IMR-90 (cell line): ENCODE data around the gene OCIAD1. TPM values are rescaled to one million over a fixed set of nuclear protein-coding genes. Genes with fewer than 3 reads are reported as not detected.
A peak's percentile ranks its signal among the peaks of the same experiment; 100 is the strongest.

Source experiments
- ATAC-seq: fragments of 200-7000 bp; cut with Tn5 transposase; 2 replicates; pipeline ENCODE4 v1.9.1; 2020; ENCODE audit warnings: low read depth, mild to moderate bottlenecking, moderate library complexity
- BruUV-seq: library from RNA; stranded (reverse); fragments of 400-500 nt; replicated peaks from 2 replicates; lab custom pipeline; 2021; lab: Mats Ljungman, UMichigan
- CTCF ChIA-PET: fragments of 300-600 bp; formaldehyde crosslinking; extraction: SDS; loops from one replicate; lab custom pipeline; 2021; ENCODE audit warnings: antibody characterized with exemption; lab: Yijun Ruan, JAX
- POLR2A ChIA-PET: fragments of 300-600 bp; sonication (Branson Sonifier 250); formaldehyde crosslinking; loops from one replicate; lab custom pipeline; 2022; ENCODE audit warnings: antibody characterized with exemption; ENCODE audit not compliant: unreplicated experiment; lab: Charles Lee
- DNase-seq: peaks from one replicate; pipeline ENCODE4 v3.0.0; 2013
- H2AFZ ChIP-seq: replicated peaks from 2 replicates; pipeline ENCODE3; 2013; ENCODE audit warnings: low read length, mild to moderate bottlenecking; ENCODE audit not compliant: poor library complexity
- H2AK5ac ChIP-seq: 2 replicates; pipeline ENCODE4 v1.6.1; 2013; ENCODE audit warnings: low read depth, low read length, inconsistent platforms
- H2AK9ac ChIP-seq: replicated peaks from 2 replicates; pipeline ENCODE3; 2013; ENCODE audit warnings: mild to moderate bottlenecking, low read depth, low read length, moderate library complexity; ENCODE audit not compliant: poor library complexity
- H2BK120ac ChIP-seq: 2 replicates; pipeline ENCODE4 v1.6.1; 2013; ENCODE audit warnings: low read depth, low read length, inconsistent platforms
- H2BK15ac ChIP-seq: 3 replicates; pipeline ENCODE4 v1.6.1; 2013; ENCODE audit warnings: low read depth, low read length, inconsistent platforms
- H2BK20ac ChIP-seq: 2 replicates; pipeline ENCODE4 v1.6.1; 2013; ENCODE audit warnings: low read depth, mild to moderate bottlenecking, inconsistent platforms, low read length, moderate library complexity
- H2BK5ac ChIP-seq: 2 replicates; pipeline ENCODE4 v1.6.1; 2013; ENCODE audit warnings: mild to moderate bottlenecking, low read depth, low read length, inconsistent platforms; ENCODE audit not compliant: poor library complexity, severe bottlenecking
- H3K14ac ChIP-seq: replicated peaks from 2 replicates; pipeline ENCODE4 v1.6.1; 2013; ENCODE audit warnings: low read depth, low read length, inconsistent platforms
- H3K18ac ChIP-seq: 2 replicates; pipeline ENCODE4 v1.6.1; 2013; ENCODE audit warnings: low read depth, low read length, control low read depth
- H3K23ac ChIP-seq: 2 replicates; pipeline ENCODE4 v1.6.1; 2013; ENCODE audit warnings: low read depth, low read length, inconsistent platforms
- H3K27ac ChIP-seq: 2 replicates; pipeline ENCODE4 v1.5.1; 2013; ENCODE audit warnings: mild to moderate bottlenecking, control low read depth, low read length; ENCODE audit not compliant: insufficient read depth
- H3K27me3 ChIP-seq: 2 replicates; pipeline ENCODE4 v1.6.1; 2013; ENCODE audit warnings: low read length; ENCODE audit not compliant: control insufficient read depth, insufficient read depth
- H3K36me3 ChIP-seq: 2 replicates; pipeline ENCODE4 v1.6.1; 2013; ENCODE audit warnings: low read length, mixed read lengths; ENCODE audit not compliant: control insufficient read depth, insufficient read depth
- H3K4ac ChIP-seq: 2 replicates; pipeline ENCODE4 v1.6.1; 2013; ENCODE audit warnings: low read depth, low read length, inconsistent platforms
- H3K4me1 ChIP-seq: 2 replicates; pipeline ENCODE4 v1.6.1; 2013; ENCODE audit warnings: low read length, mixed read lengths; ENCODE audit not compliant: control insufficient read depth, insufficient read depth
- H3K4me2 ChIP-seq: 2 replicates; pipeline ENCODE4 v1.6.1; 2013; ENCODE audit warnings: low read depth, mild to moderate bottlenecking, control low read depth, low read length, moderate library complexity
- H3K4me3 ChIP-seq: 2 replicates; pipeline ENCODE4 v1.5.1; 2013; ENCODE audit warnings: low read depth, mild to moderate bottlenecking, control low read depth, low read length, moderate library complexity; ENCODE audit not compliant: insufficient read depth
- H3K56ac ChIP-seq: 2 replicates; pipeline ENCODE4 v1.6.1; 2013; ENCODE audit warnings: low read length, inconsistent platforms; ENCODE audit not compliant: insufficient read depth; ENCODE audit errors: extremely low read depth
- H3K79me1 ChIP-seq, 2 experiments: 2 replicates each; pipeline ENCODE4 v1.6.1; 2013; ENCODE audit warnings: low read length in 2 of 2, inconsistent platforms in 1 of 2, low read depth in 1 of 2
- H3K9ac ChIP-seq: 2 replicates; pipeline ENCODE4 v1.6.1; 2013; ENCODE audit warnings: low read depth, low read length, control low read depth
- H3K9me1 ChIP-seq: 2 replicates; pipeline ENCODE4 v1.6.1; 2013; ENCODE audit warnings: low read length, inconsistent platforms; ENCODE audit not compliant: insufficient read depth
- H3K9me3 ChIP-seq: 2 replicates; pipeline ENCODE4 v1.6.1; 2013; ENCODE audit warnings: low read length; ENCODE audit not compliant: control insufficient read depth, insufficient read depth
- H4K20me1 ChIP-seq: 2 replicates; pipeline ENCODE4 v1.6.1; 2013; ENCODE audit warnings: low read length, inconsistent platforms; ENCODE audit not compliant: insufficient read depth
- H4K5ac ChIP-seq: 2 replicates; pipeline ENCODE4 v1.6.1; 2013; ENCODE audit warnings: mild to moderate bottlenecking, low read depth, low read length, control low read depth
- H4K8ac ChIP-seq, 2 experiments: 2 replicates each; pipeline ENCODE4 v1.6.1; 2013; ENCODE audit warnings: low read depth in 2 of 2, low read length in 2 of 2, control low read depth in 1 of 2, inconsistent platforms in 1 of 2
- H4K91ac ChIP-seq: 2 replicates; pipeline ENCODE4 v1.6.1; 2013; ENCODE audit warnings: low read depth, low read length, inconsistent platforms; ENCODE audit not compliant: insufficient read depth
- MAFK ChIP-seq: IDR thresholded peaks from 2 replicates; pipeline ENCODE4 v1.6.1; 2012; ENCODE audit warnings: low read depth, low read length, improper control_type of control experiment
- SMC3 ChIP-seq: fragments of 150-350 bp; IDR thresholded peaks from 2 replicates; pipeline ENCODE4 v1.6.1; 2016; ENCODE audit warnings: low read depth, mild to moderate bottlenecking, antibody characterized with exemption, low read length, moderate library complexity
- WGBS, 2 experiments: methylation state at CpG; one replicate each; pipeline versions ENCODE4 v1.1.5 to v1.1.7; 2013; ENCODE audit warnings: missing lambda C conversion rate in 2 of 2; ENCODE audit not compliant: insufficient read length in 1 of 2; ENCODE audit errors: extremely low coverage in 2 of 2; 5-methylcytosine and 5-hydroxymethylcytosine counted together
- dilution Hi-C: fragments of 300-500 bp; cut with HindIII; formaldehyde crosslinking; loops from one replicate; pipeline ENCODE4 v1.14.3; 2018; ENCODE audit warnings: low sequenced_read_pairs; ENCODE audit not compliant: unreplicated experiment
- in situ Hi-C: fragments of 300-500 bp; cut with MboI; formaldehyde crosslinking; loops from 3 replicates; pipeline ENCODE4 v1.14.3; 2019; ENCODE audit warnings: low sequenced_read_pairs, inconsistent platforms, mixed read lengths
- intact Hi-C: fragments of 100-400 bp; cut with micrococcal nuclease; formaldehyde crosslinking; loops from 2 replicates; pipeline ENCODE4 v1.10.0; 2022
- polyA plus RNA-seq, 3 experiments: library from polyadenylated mRNA; depleted of rRNA; stranded (reverse); fragments of >200 nt; gene quantifications; 2 replicates each; pipeline ENCODE4 v1.2.3, GENCODE V29; 2012; ENCODE audit warnings: low replicate concordance in 1 of 3
- total RNA-seq: library from RNA; depleted of rRNA; stranded (reverse); fragments of >200 nt; gene quantifications from 2 replicates; pipeline ENCODE4 v1.2.3, GENCODE V29; 2012

OCIAD1 gene
- total and polyA plus RNA-seq, 2 of the 4 experiments (the other 2 are of a cell fraction), result 86.9 to 112 TPM

- H4K91ac ChIP-seq, result no peak overlapping the region
- CTCF ChIA-PET, result interaction anchor here (0.6 kb wide), 1 partner anchor 259 kb away, joined by 5 read pairs; no protein-coding TSS in a partner anchor
- H2BK20ac ChIP-seq, result no peak overlapping the region
- H2BK120ac ChIP-seq, result no peak overlapping the region
- no peaks in the 10 kb centered on the region for H3K9me3 ChIP-seq
- peaks cover 34% of the 10 kb centered on the region for H3K36me3 ChIP-seq
- ATAC-seq (no peak), DNase-seq (no peak)
- H2AFZ ChIP-seq, result no peak overlapping the region
- no peak overlapping the region for H3K23ac ChIP-seq
- TF ChIP-seq MAFK, result peak; percentile 56
- no peak for TF ChIP-seq SMC3
- intact Hi-C loops (no loop called here), dilution Hi-C loops (no loop called here), in situ Hi-C loops (loop anchor here (25.0 kb wide), 2 partner anchors 99 to 249 kb away; no protein-coding TSS in a partner anchor)
- no CpG with 5 or more reads among the region's 4 CpGs for whole genome bisulfite sequencing, 2 experiments
- H3K4me2 ChIP-seq, result no peak overlapping the region
- H3K79me1 ChIP-seq, result peaks cover 6 to 47% of the 10 kb centered on the region in 2 experiments
- no peak overlapping the region for H3K4me3 ChIP-seq
- no peak overlapping the region for H2BK15ac ChIP-seq
- H3K4ac ChIP-seq, result no peak overlapping the region
- no peak overlapping the region for H3K14ac ChIP-seq
- no peak overlapping the region for H3K18ac ChIP-seq
- no peaks in the 10 kb centered on the region for H4K20me1 ChIP-seq
- H3K27ac ChIP-seq, result no peak overlapping the region
- H3K4me1 ChIP-seq, result no peaks in the 10 kb centered on the region
- H3K27me3 ChIP-seq, result no peaks in the 10 kb centered on the region
- H2AK5ac ChIP-seq, result no peak overlapping the region
- peaks cover 4% of the 10 kb centered on the region; the same call in 1 of the 2 replicates for H3K9me1 ChIP-seq
- no peak overlapping the region for H2BK5ac ChIP-seq
- H3K56ac ChIP-seq, result no peak overlapping the region
- BruUV-seq, result no TSS peak
- no peak overlapping the region for H4K8ac ChIP-seq
- no peak overlapping the region for H4K5ac ChIP-seq
- no peak overlapping the region for H2AK9ac ChIP-seq
- POLR2A ChIA-PET, result no interaction called here
- H3K9ac ChIP-seq, result no peak overlapping the region
Observed at GRCh38 chr4:48836658-48837057, 5.8 kb downstream of the OCIAD1 start.
